Ascending aorta (tissue), 2 donors: ENCODE results near the gene CRKL. TPM values are rescaled to one million over a fixed set of nuclear protein-coding genes. Genes with fewer than 3 reads are reported as not detected.

Experiments
- DNase-seq, 2 donors: peaks; one replicate each; pipeline ENCODE4 v3.0.0-alpha.2; 2019; ENCODE audit warnings: low spot score in 2 of 2
- H3K27ac ChIP-seq, 2 donors: fragments of 200-600 bp; sonication (generic); one replicate each; pipeline ENCODE4 v1.5.1; 2016 to 2017; ENCODE audit warnings: mild to moderate bottlenecking in 1 of 2
- H3K27me3 ChIP-seq: fragments of 200-600 bp; sonication (generic); one replicate; pipeline ENCODE4 v1.5.1; 2017
- H3K36me3 ChIP-seq, 2 donors: fragments of 200-600 bp; sonication (generic); one replicate each; pipeline ENCODE4 v1.5.1; 2016
- H3K4me1 ChIP-seq, 2 donors: fragments of 200-600 bp; sonication (generic); one replicate each; pipeline ENCODE4 v1.5.1; 2016 to 2017; ENCODE audit warnings: mild to moderate bottlenecking in 1 of 2
- H3K4me3 ChIP-seq, 2 donors: fragments of 200-600 bp; sonication (generic); one replicate each; pipeline ENCODE4 v1.5.1; 2016 to 2017; ENCODE audit warnings: mild to moderate bottlenecking in 1 of 2
- H3K9me3 ChIP-seq, 2 donors: fragments of 200-600 bp; sonication (generic); one replicate each; pipeline ENCODE4 v1.5.1; 2016
- intact Hi-C: fragments of 100-400 bp; cut with DNase I; formaldehyde crosslinking; loops from one replicate; pipeline ENCODE4 v1.15.1; 2023
- total RNA-seq: library from RNA; depleted of rRNA; stranded (reverse); fragments of >200 nt; gene quantifications from one replicate; pipeline ENCODE4 v1.1.0, GENCODE V29; 2016
- TF ChIP-seq, protein P1 (sequence below), 3 experiments: fragments of 200-600 bp in 2 of 3; fragments of 450-650 bp in 1 of 3; sonication (generic) in 2 of 3; IDR thresholded peaks; one replicate each; pipeline ENCODE4 v1.5.1; 2016 to 2019; ENCODE audit warnings: antibody characterized with exemption in 3 of 3, mild to moderate bottlenecking in 1 of 3, moderate library complexity in 1 of 3

Gene CRKL
- total RNA-seq, 1 donor from 2014 or later: 21.2 TPM

DNA sequence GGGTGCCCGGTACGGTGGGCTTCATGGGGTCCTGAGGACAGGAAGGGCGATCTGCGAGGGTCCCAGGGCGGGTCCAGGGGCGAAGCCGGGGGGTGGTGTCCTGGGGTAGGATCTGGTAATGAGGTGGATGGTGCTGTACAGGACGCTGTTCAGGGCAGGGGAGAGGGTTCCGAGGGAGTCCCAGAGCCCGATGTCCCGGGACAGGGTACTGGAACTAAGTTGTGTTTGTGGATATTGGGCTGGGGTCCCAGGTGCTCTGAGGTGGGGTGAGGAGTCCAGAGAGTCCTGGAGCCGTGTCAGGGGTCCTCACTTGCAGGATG is 65.3 kb downstream of the CRKL start:
- intact Hi-C loops: loop anchor here (1.0 to 10.0 kb wide), 4 partner anchors 20 to 662 kb away; partner anchors contain the start of genes P2RX6, PI4KA, SDF2L1 and SNAP29

DNA sequence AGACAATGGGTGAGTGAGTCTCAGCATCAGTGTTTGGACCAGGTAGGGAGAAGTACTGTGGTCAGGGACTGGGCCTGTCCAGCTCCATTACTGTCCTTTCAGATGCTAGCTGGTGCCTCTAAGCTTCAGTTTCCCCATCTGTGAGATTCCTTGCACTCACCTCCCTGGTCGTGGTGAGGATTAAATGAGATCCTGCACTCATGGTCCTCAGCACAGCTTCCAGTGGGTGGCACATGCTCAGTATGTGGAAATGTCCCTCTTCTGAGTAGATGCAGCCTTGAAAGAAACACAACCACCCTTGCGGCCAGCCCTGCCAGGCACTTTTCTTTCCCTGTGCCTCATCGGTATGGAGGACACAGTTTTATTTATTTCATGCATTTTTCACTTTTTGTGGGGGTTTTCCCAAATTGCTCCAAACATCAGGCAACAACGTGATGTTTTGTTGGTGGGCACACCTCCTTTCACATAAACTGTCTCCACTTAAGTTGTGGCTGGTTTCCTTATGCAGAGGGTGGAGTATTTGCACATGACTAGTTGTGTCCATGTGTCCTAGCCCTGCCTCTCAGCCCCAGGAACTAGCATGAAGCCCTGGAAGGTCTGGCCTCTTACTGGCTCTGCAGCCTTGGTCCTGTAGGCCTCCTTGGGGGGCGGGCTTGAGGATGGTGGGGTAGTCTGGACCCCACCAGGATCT is 66.0 kb downstream of the CRKL start:
- peak overlapping the region; percentile 73 to 85 for H3K27ac ChIP-seq
- H3K27me3 ChIP-seq: no peaks in the 10 kb centered on the region
- peak overlapping the region; percentile 74 to 90 for H3K4me3 ChIP-seq
- TF ChIP-seq, protein P1, sequence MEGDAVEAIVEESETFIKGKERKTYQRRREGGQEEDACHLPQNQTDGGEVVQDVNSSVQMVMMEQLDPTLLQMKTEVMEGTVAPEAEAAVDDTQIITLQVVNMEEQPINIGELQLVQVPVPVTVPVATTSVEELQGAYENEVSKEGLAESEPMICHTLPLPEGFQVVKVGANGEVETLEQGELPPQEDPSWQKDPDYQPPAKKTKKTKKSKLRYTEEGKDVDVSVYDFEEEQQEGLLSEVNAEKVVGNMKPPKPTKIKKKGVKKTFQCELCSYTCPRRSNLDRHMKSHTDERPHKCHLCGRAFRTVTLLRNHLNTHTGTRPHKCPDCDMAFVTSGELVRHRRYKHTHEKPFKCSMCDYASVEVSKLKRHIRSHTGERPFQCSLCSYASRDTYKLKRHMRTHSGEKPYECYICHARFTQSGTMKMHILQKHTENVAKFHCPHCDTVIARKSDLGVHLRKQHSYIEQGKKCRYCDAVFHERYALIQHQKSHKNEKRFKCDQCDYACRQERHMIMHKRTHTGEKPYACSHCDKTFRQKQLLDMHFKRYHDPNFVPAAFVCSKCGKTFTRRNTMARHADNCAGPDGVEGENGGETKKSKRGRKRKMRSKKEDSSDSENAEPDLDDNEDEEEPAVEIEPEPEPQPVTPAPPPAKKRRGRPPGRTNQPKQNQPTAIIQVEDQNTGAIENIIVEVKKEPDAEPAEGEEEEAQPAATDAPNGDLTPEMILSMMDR (IDR thresholded peaks at IDR 0.05): no peak
- intact Hi-C loops: loop anchor here (2.0 to 10.0 kb wide), 3 partner anchors 34 to 662 kb away; partner anchors contain the start of genes P2RX6, PI4KA, SDF2L1 and SNAP29
- no peaks in the 10 kb centered on the region for H3K9me3 ChIP-seq
- peaks cover 18 to 26% of the 10 kb centered on the region in 2 donors for H3K36me3 ChIP-seq
- no peak for DNase-seq
- peaks cover 11 to 23% of the 10 kb centered on the region in 2 donors for H3K4me1 ChIP-seq

More for the DNA sequence above, 65.3 kb downstream of the CRKL start:
- Histone ChIP-seq H3K4me1 (peaks cover 11 to 23% of the 10 kb centered on the region in 2 donors), H3K27me3 (no peaks in the 10 kb centered on the region), H3K9me3 (no peaks in the 10 kb centered on the region), H3K36me3 (peaks cover 12 to 20% of the 10 kb centered on the region in 2 donors), H3K4me3 (peak overlapping the region; percentile 74 to 90), H3K27ac (peak overlapping the region; percentile 73 to 85)
- TF ChIP-seq, protein P1 (IDR thresholded peaks at IDR 0.05): no peak
- no peak for DNase-seq

DNA sequence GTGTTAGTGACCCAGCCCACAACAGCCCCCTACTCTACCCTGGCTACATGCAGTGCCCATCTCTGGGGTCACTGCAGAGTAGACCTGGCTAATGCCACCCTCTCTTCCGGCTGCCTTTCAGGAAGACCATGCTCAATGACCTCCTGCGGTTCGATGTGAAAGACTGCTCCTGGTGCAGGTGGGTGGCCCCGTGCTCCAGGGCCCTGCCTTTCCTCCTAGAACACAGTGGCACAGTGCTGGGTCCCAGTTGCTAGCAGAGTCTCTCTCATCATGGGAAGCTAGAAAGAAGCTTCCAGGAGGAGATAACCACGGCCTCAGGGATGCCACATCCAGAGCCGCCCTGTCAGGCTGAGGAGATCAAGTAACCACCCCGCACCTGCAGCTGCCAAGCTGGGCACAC is 68.5 kb downstream of the CRKL start:
- no peak overlapping the region for H3K27ac ChIP-seq
- H3K36me3 ChIP-seq: peaks cover 18 to 40% of the 10 kb centered on the region in 2 donors
- peaks cover 8 to 15% of the 10 kb centered on the region in 2 donors for H3K4me1 ChIP-seq
- no peaks in the 10 kb centered on the region for H3K27me3 ChIP-seq
- TF ChIP-seq, protein P1 (IDR thresholded peaks at IDR 0.05): no peak
- H3K9me3 ChIP-seq: no peaks in the 10 kb centered on the region
- intact Hi-C loops: loop anchor here (10.0 kb wide), 1 partner anchor 659 kb away; the partner anchor contains the start of gene SDF2L1
- no peak for DNase-seq
- no peak overlapping the region for H3K4me3 ChIP-seq

DNA sequence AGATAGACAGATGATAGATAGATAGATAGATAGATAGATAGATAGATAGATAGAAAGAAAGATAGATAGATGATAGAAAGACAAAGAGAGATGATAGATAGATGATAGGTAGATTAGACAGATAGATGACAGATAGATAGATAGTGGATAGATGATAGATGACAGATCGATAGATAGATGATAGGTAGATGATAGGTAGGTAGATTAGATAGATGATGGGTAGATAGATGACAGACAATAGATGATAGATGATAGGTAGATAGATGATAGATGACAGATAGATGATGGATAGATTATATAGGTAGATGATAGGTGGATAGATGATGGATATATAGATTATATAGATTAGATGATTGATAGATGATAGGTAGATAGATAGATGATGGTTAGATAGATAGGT is 69.2 kb downstream of the CRKL start:
- Histone ChIP-seq H3K4me1 (peaks cover 8 to 10% of the 10 kb centered on the region in 2 donors), H3K4me3 (no peak overlapping the region), H3K36me3 (peaks cover 23 to 47% of the 10 kb centered on the region in 2 donors), H3K27ac (no peak overlapping the region), H3K9me3 (no peaks in the 10 kb centered on the region), H3K27me3 (no peaks in the 10 kb centered on the region)
- intact Hi-C loops: loop anchor here (10.0 kb wide), 1 partner anchor 658 kb away; the partner anchor contains the start of gene SDF2L1
- DNase-seq: no peak
- TF ChIP-seq, protein P1 (IDR thresholded peaks at IDR 0.05): no peak

DNA sequence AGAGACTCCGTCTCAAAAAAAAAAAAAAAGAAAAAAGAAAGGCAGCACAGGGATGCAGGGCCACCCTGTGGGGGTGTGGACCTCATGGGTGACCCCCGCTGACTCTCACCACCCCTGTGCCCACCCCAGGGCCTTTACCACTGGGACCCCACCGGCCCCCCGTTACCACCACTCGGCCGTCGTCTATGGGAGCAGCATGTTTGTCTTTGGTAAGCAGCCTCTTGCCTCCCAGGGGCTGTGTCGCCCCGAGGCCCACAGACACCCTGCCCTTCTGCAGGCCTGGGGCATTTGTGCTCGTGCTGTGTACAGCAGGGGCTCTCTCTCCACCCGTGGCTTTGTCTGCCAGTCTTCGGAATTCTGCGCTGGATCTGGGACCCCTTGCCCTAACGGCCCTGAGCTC is 70.2 kb downstream of the CRKL start:
- Histone ChIP-seq H3K27ac (no peak overlapping the region), H3K36me3 (peaks cover 33 to 57% of the 10 kb centered on the region in 2 donors), H3K4me1 (peaks cover 8% of the 10 kb centered on the region in 2 donors), H3K4me3 (no peak overlapping the region), H3K27me3 (no peaks in the 10 kb centered on the region), H3K9me3 (no peaks in the 10 kb centered on the region)
- DNase-seq: no peak
- TF ChIP-seq, protein P1 (IDR thresholded peaks at IDR 0.05): no peak
- intact Hi-C loops: loop anchor here (10.0 kb wide), 1 partner anchor 657 kb away; the partner anchor contains the start of gene SDF2L1
